Trophoblast cell (in vitro differentiated cells and primary cell): ENCODE measurements around the gene PTPRN2.

Source experiments
- DNase-seq, 2 donors: peaks; one replicate each; pipeline ENCODE4 v3.0.0-alpha.2; 2016
- H2AFZ ChIP-seq: 2 replicates; pipeline ENCODE4 v1.6.1; 2013; ENCODE audit warnings: low read length, moderate library complexity, mild to moderate bottlenecking; ENCODE audit not compliant: insufficient read depth, poor library complexity
- H2AK5ac ChIP-seq: 2 replicates; pipeline ENCODE4 v1.6.1; 2013; ENCODE audit warnings: mild to moderate bottlenecking, low read length
- H2BK120ac ChIP-seq: 2 replicates; pipeline ENCODE4 v1.6.1; 2013; ENCODE audit warnings: low read length, mild to moderate bottlenecking, moderate library complexity; ENCODE audit not compliant: insufficient read depth, poor library complexity
- H2BK12ac ChIP-seq: 2 replicates; pipeline ENCODE4 v1.6.1; 2013; ENCODE audit warnings: mild to moderate bottlenecking, low read length, moderate library complexity
- H2BK5ac ChIP-seq: 2 replicates; pipeline ENCODE4 v1.6.1; 2013; ENCODE audit warnings: low read length, low read depth, moderate library complexity, mild to moderate bottlenecking; ENCODE audit not compliant: poor library complexity
- H3K14ac ChIP-seq: 2 replicates; pipeline ENCODE4 v1.6.1; 2013; ENCODE audit warnings: mild to moderate bottlenecking, low read length
- H3K18ac ChIP-seq: 2 replicates; pipeline ENCODE4 v1.6.1; 2013; ENCODE audit warnings: mild to moderate bottlenecking, low read length
- H3K23ac ChIP-seq: 2 replicates; pipeline ENCODE4 v1.6.1; 2013; ENCODE audit warnings: low read length
- H3K27ac ChIP-seq: 2 replicates; pipeline ENCODE4 v1.5.1; 2013; ENCODE audit warnings: low read depth, mild to moderate bottlenecking, inconsistent platforms, low read length, moderate library complexity
- H3K27me3 ChIP-seq: 2 replicates; pipeline ENCODE4 v1.6.1; 2013; ENCODE audit warnings: inconsistent platforms, mild to moderate bottlenecking, low read length, moderate library complexity; ENCODE audit not compliant: insufficient read depth
- H3K36me3 ChIP-seq, 2 experiments: 1 replicate in 1 of 2; 2 replicates in 1 of 2; pipeline ENCODE4 v1.6.1; 2013; ENCODE audit warnings: low read length in 2 of 2, mild to moderate bottlenecking in 2 of 2, moderate library complexity in 1 of 2; ENCODE audit not compliant: insufficient read depth in 2 of 2, control insufficient read depth in 1 of 2
- H3K4ac ChIP-seq: 2 replicates; pipeline ENCODE4 v1.6.1; 2013; ENCODE audit warnings: low read depth, mild to moderate bottlenecking, low read length, moderate library complexity
- H3K4me1 ChIP-seq, 2 experiments: 1 replicate in 1 of 2; 2 replicates in 1 of 2; pipeline ENCODE4 v1.6.1; 2013; ENCODE audit warnings: low read length in 2 of 2, mild to moderate bottlenecking in 2 of 2, moderate library complexity in 1 of 2; ENCODE audit not compliant: insufficient read depth in 2 of 2, control insufficient read depth in 1 of 2
- H3K4me2 ChIP-seq: 2 replicates; pipeline ENCODE4 v1.6.1; 2013; ENCODE audit warnings: inconsistent platforms, mild to moderate bottlenecking, low read length, moderate library complexity
- H3K4me3 ChIP-seq: 2 replicates; pipeline ENCODE4 v1.5.1; 2013; ENCODE audit warnings: mild to moderate bottlenecking, low read depth, low read length, inconsistent platforms
- H3K79me1 ChIP-seq: one replicate; pipeline ENCODE4 v1.6.1; 2013; ENCODE audit warnings: low read length
- H3K79me2 ChIP-seq: 2 replicates; pipeline ENCODE4 v1.6.1; 2013; ENCODE audit warnings: low read length, mild to moderate bottlenecking; ENCODE audit not compliant: control insufficient read depth, insufficient read depth, poor library complexity
- H3K9ac ChIP-seq: 2 replicates; pipeline ENCODE4 v1.6.1; 2013; ENCODE audit warnings: mild to moderate bottlenecking, low read length
- H3K9me3 ChIP-seq: 2 replicates; pipeline ENCODE4 v1.6.1; 2013; ENCODE audit warnings: low read depth, mild to moderate bottlenecking, control low read depth, inconsistent platforms, low read length; ENCODE audit not compliant: insufficient read depth
- H4K12ac ChIP-seq: 2 replicates; pipeline ENCODE4 v1.6.1; 2013; ENCODE audit warnings: low read depth, mild to moderate bottlenecking, low read length, moderate library complexity
- H4K8ac ChIP-seq: 2 replicates; pipeline ENCODE4 v1.6.1; 2013; ENCODE audit warnings: low read depth, mild to moderate bottlenecking, low read length, moderate library complexity
- H4K91ac ChIP-seq: one replicate; pipeline ENCODE4 v1.6.1; 2013; ENCODE audit warnings: low read depth, mild to moderate bottlenecking, low read length, moderate library complexity
- WGBS: extraction: QIAGEN DNeasy Blood & Tissue Kit; methylation state at CpG from one replicate; pipeline ENCODE4 v1.1.7; 2013; ENCODE audit warnings: missing lambda C conversion rate; ENCODE audit not compliant: insufficient read length, insufficient coverage; ENCODE audit errors: extremely low coverage; 5-methylcytosine and 5-hydroxymethylcytosine counted together

Gene PTPRN2

DNA sequence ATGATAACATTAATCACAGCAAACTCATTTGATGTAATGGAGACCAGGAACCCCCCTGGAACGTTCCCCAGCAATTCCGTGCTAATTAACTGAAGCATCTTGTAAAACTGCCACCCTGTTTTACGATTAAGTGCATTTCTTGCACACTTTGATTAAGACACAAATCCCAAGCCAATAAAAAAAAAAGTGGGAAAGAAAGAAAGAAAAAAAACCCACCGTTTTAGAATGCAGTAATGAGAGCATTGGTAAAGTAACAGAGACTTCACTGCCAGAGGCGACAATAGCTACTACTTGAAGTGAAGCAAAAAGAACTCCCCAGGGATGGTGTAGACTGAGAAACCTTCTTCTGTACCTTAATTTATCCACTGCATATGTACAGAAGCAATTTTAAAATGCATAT is 616.1 kb downstream of the PTPRN2 start:
- Histone ChIP-seq H2AK5ac (no peak overlapping the region), H3K23ac (no peak overlapping the region), H3K4ac (no peak overlapping the region), H2BK5ac (no peak overlapping the region), H3K27ac (no peak overlapping the region), H2BK120ac (no peak overlapping the region), H3K9ac (no peak overlapping the region), H3K27me3 (no peaks in the 10 kb centered on the region), H4K12ac (no peak overlapping the region), H3K14ac (no peak overlapping the region), H3K18ac (no peak overlapping the region), H3K4me2 (no peak overlapping the region), H2BK12ac (no peak overlapping the region), H4K91ac (no peak overlapping the region), H3K79me2 (no peaks in the 10 kb centered on the region), H3K9me3 (peaks cover 55% of the 10 kb centered on the region), H3K4me1 (no peaks in the 10 kb centered on the region), H3K4me3 (no peak overlapping the region), H2AFZ (no peak overlapping the region), H3K36me3 (no peaks in the 10 kb centered on the region), H4K8ac (no peak overlapping the region), H3K79me1 (no peaks in the 10 kb centered on the region)
- WGBS = no CpG with 5 or more reads among the region's 5 CpGs
- no peak for DNase-seq

DNA sequence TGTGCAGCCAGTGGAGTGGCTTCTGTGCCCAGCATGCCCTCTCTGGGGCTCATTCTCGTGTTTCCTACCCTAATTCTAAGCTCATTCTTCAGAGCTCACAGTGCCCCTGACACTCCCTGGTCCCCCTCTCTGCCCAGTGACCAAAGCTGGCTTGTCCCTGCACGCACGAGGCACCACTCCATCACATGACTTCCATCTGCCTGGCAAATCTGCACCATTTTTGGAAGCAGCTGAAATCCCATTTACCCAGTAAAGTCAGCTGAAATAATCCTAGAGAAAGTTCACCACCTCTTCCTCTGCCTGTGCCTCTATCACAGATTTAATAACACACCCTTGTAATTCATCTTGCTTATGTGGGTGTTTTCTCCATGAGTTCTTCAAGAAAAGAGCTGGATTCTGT is 616.9 kb downstream of the PTPRN2 start:
- Histone ChIP-seq H2AFZ (no peak overlapping the region), H3K79me2 (no peaks in the 10 kb centered on the region), H4K91ac (no peak overlapping the region), H3K4me3 (no peak overlapping the region), H3K36me3 (no peaks in the 10 kb centered on the region), H3K4ac (no peak overlapping the region), H2AK5ac (no peak overlapping the region), H3K79me1 (no peaks in the 10 kb centered on the region), H4K8ac (no peak overlapping the region), H3K4me2 (no peak overlapping the region), H3K27me3 (no peaks in the 10 kb centered on the region), H4K12ac (no peak overlapping the region), H2BK12ac (no peak overlapping the region), H3K18ac (no peak overlapping the region), H3K27ac (no peak overlapping the region), H3K23ac (no peak overlapping the region), H3K14ac (no peak overlapping the region), H3K9me3 (peaks cover 50% of the 10 kb centered on the region), H2BK120ac (no peak overlapping the region), H3K9ac (no peak overlapping the region), H3K4me1 (no peaks in the 10 kb centered on the region), H2BK5ac (no peak overlapping the region)
- DNase-seq = no peak
- no CpG with 5 or more reads among the region's 3 CpGs for WGBS

DNA sequence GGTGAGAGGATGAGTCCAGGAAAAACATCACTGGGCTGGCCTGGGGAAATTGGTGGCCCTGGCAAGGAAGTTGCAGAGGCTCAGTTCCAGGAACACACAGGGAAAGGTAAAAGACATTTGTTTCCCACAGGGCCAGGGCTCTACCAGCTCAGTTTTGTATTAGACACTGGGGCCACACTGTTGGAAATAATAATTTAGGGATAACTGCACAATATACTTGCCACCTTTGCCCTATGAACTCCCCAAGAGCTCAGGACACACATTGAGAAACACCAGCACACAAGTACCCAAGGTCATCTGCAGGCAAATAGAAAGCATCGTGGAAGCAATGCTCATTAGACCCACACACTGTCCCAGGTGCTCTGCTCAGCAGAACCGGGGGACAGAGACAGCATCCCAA is 617.6 kb downstream of the PTPRN2 start:
- Histone ChIP-seq H3K4me3 (peak overlapping the region; percentile 32), H3K79me1 (no peaks in the 10 kb centered on the region), H3K27ac (no peak overlapping the region), H3K14ac (no peak overlapping the region), H4K91ac (no peak overlapping the region), H4K12ac (no peak overlapping the region), H3K9me3 (peaks cover 44% of the 10 kb centered on the region), H3K36me3 (no peaks in the 10 kb centered on the region), H3K27me3 (no peaks in the 10 kb centered on the region), H2AFZ (no peak overlapping the region), H3K18ac (no peak overlapping the region), H3K4me2 (no peak overlapping the region), H2BK120ac (no peak overlapping the region), H3K4ac (no peak overlapping the region), H3K9ac (no peak overlapping the region), H4K8ac (no peak overlapping the region), H2AK5ac (no peak overlapping the region), H3K79me2 (no peaks in the 10 kb centered on the region), H2BK12ac (no peak overlapping the region), H2BK5ac (no peak overlapping the region), H3K23ac (no peak overlapping the region), H3K4me1 (no peaks in the 10 kb centered on the region)
- DNase-seq = no peak
- WGBS = no CpG with 5 or more reads among the region's 2 CpGs

DNA sequence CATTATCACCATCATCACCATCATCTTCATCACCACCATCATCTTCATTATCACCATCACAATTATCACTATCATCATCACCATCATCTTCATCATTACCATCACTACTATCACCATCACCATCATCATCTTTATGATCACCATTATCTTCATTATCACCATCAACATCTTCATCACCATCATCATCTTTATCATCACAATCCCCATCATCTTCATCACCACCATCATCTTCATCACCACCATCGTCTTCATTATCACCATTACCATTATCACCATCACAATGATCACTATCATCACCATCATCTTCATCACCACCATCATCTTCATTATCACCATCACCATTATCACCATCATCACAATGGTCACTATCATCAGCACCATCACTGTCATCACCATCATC is 621.1 kb downstream of the PTPRN2 start:
- no peak overlapping the region for H2BK5ac ChIP-seq
- no peaks in the 10 kb centered on the region for H3K79me2 ChIP-seq
- no peak overlapping the region for H3K4ac ChIP-seq
- H2AK5ac ChIP-seq = no peak overlapping the region
- no peaks in the 10 kb centered on the region for H3K79me1 ChIP-seq
- H3K14ac ChIP-seq = no peak overlapping the region
- DNase-seq = no peak
- no peak overlapping the region for H2BK12ac ChIP-seq
- no peak overlapping the region for H3K9ac ChIP-seq
- no peak overlapping the region for H4K91ac ChIP-seq
- H3K4me1 ChIP-seq = no peaks in the 10 kb centered on the region
- no peak overlapping the region for H3K4me2 ChIP-seq
- no peak overlapping the region for H3K18ac ChIP-seq
- no peaks in the 10 kb centered on the region for H3K27me3 ChIP-seq
- H3K36me3 ChIP-seq = no peaks in the 10 kb centered on the region
- H3K4me3 ChIP-seq = no peak overlapping the region
- H2AFZ ChIP-seq = no peak overlapping the region
- no peak overlapping the region for H3K23ac ChIP-seq
- H4K8ac ChIP-seq = no peak overlapping the region
- WGBS = 100% methylated on average over 1 of the region's 1 CpG
- no peak overlapping the region for H3K27ac ChIP-seq
- no peak overlapping the region for H4K12ac ChIP-seq
- H3K9me3 ChIP-seq = peaks cover 25% of the 10 kb centered on the region
- H2BK120ac ChIP-seq = no peak overlapping the region
